Measurements from ENCODE around the gene PLAAT1. TPM values are rescaled to one million over a fixed set of nuclear protein-coding genes. Genes with fewer than 3 reads are reported as not detected.

PLAAT1 gene
- total and polyA plus RNA-seq, 11 donors: 3.9 to 11.4 (median 7.0) TPM

GRCh38 chr3:193317682-193318300, 76.8 kb downstream of the PLAAT1 start:
- no peak for TF ChIP-seq CTCF (IDR thresholded peaks at IDR 0.05)
- no peak for TF ChIP-seq POLR2A (IDR thresholded peaks at IDR 0.05)
- H3K9me3 ChIP-seq: no peaks in the 10 kb centered on the region
- no peaks in the 10 kb centered on the region for H3K4me1 ChIP-seq
- H3K36me3 ChIP-seq: no peaks in the 10 kb centered on the region
- intact Hi-C loops (cut with DNase I): no loop called here
- H3K4me3 ChIP-seq: no peak overlapping the region
- no peak overlapping the region for H3K27ac ChIP-seq
- DNase-seq: no peak
- no peaks in the 10 kb centered on the region for H3K27me3 ChIP-seq
- ATAC-seq: no peak
- 65 to 76% (median 73%) methylated on average over 2 of the region's 2 CpGs for WGBS, 4 donors

Other genes with a start within 250 kb of the PLAAT1 start
- not detected for gene ATP13A5, start 137.5 kb downstream of the PLAAT1 start, total RNA-seq
- gene ATP13A5, start 137.5 kb downstream of the PLAAT1 start, polyA plus RNA-seq: not detected

All from heart left ventricle (tissue), 16 donors.